SH-SY5Y (cell line): ENCODE results near the gene NUP160.

Experiments
- GATA2 ChIP-seq: IDR thresholded peaks from 2 replicates; pipeline ENCODE4 v1.6.1; 2011; ENCODE audit warnings: mild to moderate bottlenecking, low read depth, low read length
- GATA3 ChIP-seq: IDR thresholded peaks from 2 replicates; pipeline ENCODE4 v1.6.1; 2011; ENCODE audit warnings: low read depth, mild to moderate bottlenecking, low read length, moderate library complexity

GRCh38 chr11:47768101-47768612, 80.0 kb downstream of the NUP160 start:
- TF ChIP-seq GATA2 = no peak
- TF ChIP-seq GATA3 = no peak
